ENCODE measurements around the gene ULK2.

DNA sequence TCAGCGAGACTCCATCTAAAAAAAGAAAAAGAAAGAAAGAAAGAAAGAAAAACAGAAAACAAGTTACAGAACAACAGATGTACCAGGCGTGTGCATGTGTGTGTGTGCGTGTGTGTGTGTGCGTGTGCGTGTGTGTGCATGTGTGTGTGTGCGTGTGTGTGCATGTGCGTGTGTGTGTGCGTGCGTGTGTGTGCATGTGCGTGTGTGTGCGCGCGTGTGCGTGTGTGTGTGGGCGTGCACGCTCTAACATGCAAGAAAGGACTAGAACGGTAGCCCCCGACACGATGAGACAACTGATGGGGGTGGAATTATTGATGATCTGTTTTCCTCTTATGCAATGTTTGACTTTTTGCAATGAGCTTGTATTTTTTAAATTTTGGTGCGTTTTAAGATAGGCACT is 121.2 kb downstream of the ULK2 start:
- no peak for TF ChIP-seq FOXJ3 (CRISPR knock-in tag; IDR thresholded peaks at IDR 0.05; ENCODE audit: borderline replicate concordance)
- TF ChIP-seq, protein P1, sequence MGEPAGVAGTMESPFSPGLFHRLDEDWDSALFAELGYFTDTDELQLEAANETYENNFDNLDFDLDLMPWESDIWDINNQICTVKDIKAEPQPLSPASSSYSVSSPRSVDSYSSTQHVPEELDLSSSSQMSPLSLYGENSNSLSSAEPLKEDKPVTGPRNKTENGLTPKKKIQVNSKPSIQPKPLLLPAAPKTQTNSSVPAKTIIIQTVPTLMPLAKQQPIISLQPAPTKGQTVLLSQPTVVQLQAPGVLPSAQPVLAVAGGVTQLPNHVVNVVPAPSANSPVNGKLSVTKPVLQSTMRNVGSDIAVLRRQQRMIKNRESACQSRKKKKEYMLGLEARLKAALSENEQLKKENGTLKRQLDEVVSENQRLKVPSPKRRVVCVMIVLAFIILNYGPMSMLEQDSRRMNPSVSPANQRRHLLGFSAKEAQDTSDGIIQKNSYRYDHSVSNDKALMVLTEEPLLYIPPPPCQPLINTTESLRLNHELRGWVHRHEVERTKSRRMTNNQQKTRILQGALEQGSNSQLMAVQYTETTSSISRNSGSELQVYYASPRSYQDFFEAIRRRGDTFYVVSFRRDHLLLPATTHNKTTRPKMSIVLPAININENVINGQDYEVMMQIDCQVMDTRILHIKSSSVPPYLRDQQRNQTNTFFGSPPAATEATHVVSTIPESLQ (CRISPR knock-in tag; IDR thresholded peaks at IDR 0.05): no peak
- TF ChIP-seq, protein P2, sequence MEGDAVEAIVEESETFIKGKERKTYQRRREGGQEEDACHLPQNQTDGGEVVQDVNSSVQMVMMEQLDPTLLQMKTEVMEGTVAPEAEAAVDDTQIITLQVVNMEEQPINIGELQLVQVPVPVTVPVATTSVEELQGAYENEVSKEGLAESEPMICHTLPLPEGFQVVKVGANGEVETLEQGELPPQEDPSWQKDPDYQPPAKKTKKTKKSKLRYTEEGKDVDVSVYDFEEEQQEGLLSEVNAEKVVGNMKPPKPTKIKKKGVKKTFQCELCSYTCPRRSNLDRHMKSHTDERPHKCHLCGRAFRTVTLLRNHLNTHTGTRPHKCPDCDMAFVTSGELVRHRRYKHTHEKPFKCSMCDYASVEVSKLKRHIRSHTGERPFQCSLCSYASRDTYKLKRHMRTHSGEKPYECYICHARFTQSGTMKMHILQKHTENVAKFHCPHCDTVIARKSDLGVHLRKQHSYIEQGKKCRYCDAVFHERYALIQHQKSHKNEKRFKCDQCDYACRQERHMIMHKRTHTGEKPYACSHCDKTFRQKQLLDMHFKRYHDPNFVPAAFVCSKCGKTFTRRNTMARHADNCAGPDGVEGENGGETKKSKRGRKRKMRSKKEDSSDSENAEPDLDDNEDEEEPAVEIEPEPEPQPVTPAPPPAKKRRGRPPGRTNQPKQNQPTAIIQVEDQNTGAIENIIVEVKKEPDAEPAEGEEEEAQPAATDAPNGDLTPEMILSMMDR (IDR thresholded peaks at IDR 0.05): no peak
